ENCODE measurements around the gene CDC42SE2.
"Not testable (repeated sequence)": the region's sequence is repeated elsewhere in the genome, so short reads cannot be mapped to it uniquely, and the experiment has no call there.

DNA sequence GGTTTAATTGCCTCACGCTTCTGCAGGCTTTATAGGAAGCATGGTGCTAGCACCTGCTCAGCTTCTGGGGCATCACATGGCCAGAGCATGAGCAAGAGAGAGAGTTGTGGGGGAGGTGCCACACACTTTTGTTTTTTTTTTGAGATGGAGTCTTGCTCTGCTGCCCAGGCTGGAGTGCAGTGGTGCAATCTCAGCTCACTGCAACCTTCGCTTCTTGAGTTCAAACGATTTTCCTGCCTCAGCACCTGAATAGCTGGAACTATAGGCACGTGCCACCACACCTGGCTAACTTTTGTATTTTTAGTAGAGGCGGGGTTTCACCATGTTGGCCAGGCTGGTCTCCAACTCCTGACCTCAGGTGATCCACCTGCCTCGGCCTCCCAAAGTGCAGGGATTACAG lies 135.2 kb downstream of the CDC42SE2 start:
- not testable (repeated sequence) for TF ChIP-seq CTCF, POLR2A (IDR thresholded peaks at IDR 0.05)

Measured in adrenal gland (tissue), 5 donors.